Uterus (tissue), 4 donors: Measurements from ENCODE around the gene ZC2HC1B. TPM values are rescaled to one million over a fixed set of nuclear protein-coding genes. Genes with fewer than 3 reads are reported as not detected.

ENCODE experiments used
- DNase-seq, 2 donors: peaks; one replicate each; pipeline ENCODE4 v3.0.0-alpha.2; 2019 to 2020
- H3K27ac ChIP-seq, 2 donors: fragments of 200-600 bp; sonication (generic); 1 replicate in 1 of 2; 2 replicates in 1 of 2; pipeline ENCODE4 v1.5.1; 2016 to 2018
- H3K27me3 ChIP-seq, 2 donors: fragments of 200-600 bp; sonication (generic); one replicate each; pipeline ENCODE4 v1.5.1; 2018 to 2019; ENCODE audit warnings: control low read depth in 1 of 2
- H3K36me3 ChIP-seq, 2 donors: fragments of 200-600 bp; sonication (generic); one replicate each; pipeline ENCODE4 v1.5.1; 2019; ENCODE audit warnings: control low read depth in 1 of 2
- H3K4me1 ChIP-seq, 2 donors: fragments of 200-600 bp; sonication (generic); one replicate each; pipeline ENCODE4 v1.5.1; 2018 to 2019; ENCODE audit warnings: control low read depth in 1 of 2
- H3K4me3 ChIP-seq, 2 donors: fragments of 200-600 bp; sonication (generic); 1 replicate in 1 of 2; 2 replicates in 1 of 2; pipeline ENCODE4 v1.5.1; 2018 to 2019; ENCODE audit warnings: mild to moderate bottlenecking in 1 of 2
- H3K9me3 ChIP-seq, 2 donors: fragments of 200-600 bp; sonication (generic); one replicate each; pipeline ENCODE4 v1.5.1; 2019; ENCODE audit warnings: control low read depth in 1 of 2
- CTCF ChIP-seq, 4 experiments: fragments of 200-600 bp in 2 of 4; fragments of 450-650 bp in 2 of 4; sonication (generic) in 2 of 4; IDR thresholded peaks; one replicate each; pipeline ENCODE4 v1.5.1; 2016 to 2019; ENCODE audit warnings: antibody characterized with exemption in 4 of 4, mild to moderate bottlenecking in 2 of 4, moderate library complexity in 1 of 4
- POLR2A ChIP-seq, 2 donors: fragments of 450-650 bp; IDR thresholded peaks; one replicate each; pipeline ENCODE4 v1.6.1; 2016; ENCODE audit warnings: antibody characterized with exemption in 2 of 2, mild to moderate bottlenecking in 1 of 2, moderate library complexity in 1 of 2
- intact Hi-C: fragments of 100-400 bp; cut with DNase I; formaldehyde crosslinking; loops from one replicate; pipeline ENCODE4 v1.15.1; 2023; ENCODE audit warnings: low total_unique reads
- total RNA-seq, 4 donors: library from RNA; depleted of rRNA in 3 of 4; stranded (reverse); fragments of >200 nt in 3 of 4; gene quantifications; one replicate each; pipeline versions ENCODE4 v1.1.0 to v1.2.4, GENCODE V29; 2014 to 2023
- donor health status: DM: yes; HTN: yes; CAD: no.

The ZC2HC1B gene
- total RNA-seq: under 1 TPM in 1 of 4 donors, not detected in 3; 0.35 TPM

GRCh38 chr6:143864234-143864633 lies at the start of gene ZC2HC1B:
ZC2HC1B (plus strand) TSS chr6:143864474; CDS start chr6:143864540, 66 bp downstream.
- no peak for TF ChIP-seq CTCF (IDR thresholded peaks at IDR 0.05)
- no peak for TF ChIP-seq POLR2A (IDR thresholded peaks at IDR 0.05)
- Histone ChIP-seq H3K27ac (peak within 1 kb of the TSS in 1 of 2 donors; percentile 8), H3K27me3 (no peaks in the 10 kb centered on the region), H3K4me3 (no peak within 1 kb of the TSS), H3K9me3 (no peaks in the 10 kb centered on the region), H3K36me3 (no peaks in the 10 kb centered on the region), H3K4me1 (no peaks in the 10 kb centered on the region)
- intact Hi-C loops: no loop called here
- no peak for DNase-seq

- Histone ChIP-seq H3K4me1 (no peaks in the 10 kb centered on the region), H3K4me3 (no peak overlapping the region), H3K9me3 (no peaks in the 10 kb centered on the region), H3K27me3 (no peaks in the 10 kb centered on the region), H3K36me3 (no peaks in the 10 kb centered on the region), H3K27ac (no peak overlapping the region)
- no peak for DNase-seq
- TF ChIP-seq CTCF (IDR thresholded peaks at IDR 0.05): no peak
- intact Hi-C loops: no loop called here
Observed at GRCh38 chr6:143817621-143818020, 46.7 kb upstream of the ZC2HC1B start.

GRCh38 chr6:143821359-143821758 lies 42.9 kb upstream of the ZC2HC1B start:
- Histone ChIP-seq H3K27ac (no peak overlapping the region), H3K36me3 (no peaks in the 10 kb centered on the region), H3K27me3 (no peaks in the 10 kb centered on the region), H3K4me1 (no peaks in the 10 kb centered on the region), H3K4me3 (no peak overlapping the region), H3K9me3 (no peaks in the 10 kb centered on the region)
- DNase-seq: no peak
- intact Hi-C loops: no loop called here
- TF ChIP-seq CTCF (IDR thresholded peaks at IDR 0.05) (no peak), POLR2A (IDR thresholded peaks at IDR 0.05) (no peak)

GRCh38 chr6:143822584-143823024 lies 41.7 kb upstream of the ZC2HC1B start:
- H3K4me3 ChIP-seq: no peak overlapping the region
- intact Hi-C loops: no loop called here
- H3K9me3 ChIP-seq: no peaks in the 10 kb centered on the region
- no peaks in the 10 kb centered on the region for H3K27me3 ChIP-seq
- H3K36me3 ChIP-seq: no peaks in the 10 kb centered on the region
- no peak for DNase-seq
- H3K4me1 ChIP-seq: no peaks in the 10 kb centered on the region
- TF ChIP-seq CTCF (IDR thresholded peaks at IDR 0.05) (no peak), POLR2A (IDR thresholded peaks at IDR 0.05) (no peak)
- H3K27ac ChIP-seq: no peak overlapping the region

- intact Hi-C loops: no loop called here
- no peak overlapping the region for H3K27ac ChIP-seq
- no peak for TF ChIP-seq CTCF (IDR thresholded peaks at IDR 0.05)
- TF ChIP-seq POLR2A (IDR thresholded peaks at IDR 0.05): no peak
- no peaks in the 10 kb centered on the region for H3K4me1 ChIP-seq
- no peaks in the 10 kb centered on the region for H3K27me3 ChIP-seq
- no peak for DNase-seq
- no peaks in the 10 kb centered on the region for H3K9me3 ChIP-seq
- H3K36me3 ChIP-seq: no peaks in the 10 kb centered on the region
- no peak overlapping the region for H3K4me3 ChIP-seq
Observed at GRCh38 chr6:143823548-143823947, 40.7 kb upstream of the ZC2HC1B start.
